ENCODE data around the gene XRN1.

GRCh38 chr3:142394921-142395622 is 52.8 kb downstream of the XRN1 start:
- TF ChIP-seq, protein P1, sequence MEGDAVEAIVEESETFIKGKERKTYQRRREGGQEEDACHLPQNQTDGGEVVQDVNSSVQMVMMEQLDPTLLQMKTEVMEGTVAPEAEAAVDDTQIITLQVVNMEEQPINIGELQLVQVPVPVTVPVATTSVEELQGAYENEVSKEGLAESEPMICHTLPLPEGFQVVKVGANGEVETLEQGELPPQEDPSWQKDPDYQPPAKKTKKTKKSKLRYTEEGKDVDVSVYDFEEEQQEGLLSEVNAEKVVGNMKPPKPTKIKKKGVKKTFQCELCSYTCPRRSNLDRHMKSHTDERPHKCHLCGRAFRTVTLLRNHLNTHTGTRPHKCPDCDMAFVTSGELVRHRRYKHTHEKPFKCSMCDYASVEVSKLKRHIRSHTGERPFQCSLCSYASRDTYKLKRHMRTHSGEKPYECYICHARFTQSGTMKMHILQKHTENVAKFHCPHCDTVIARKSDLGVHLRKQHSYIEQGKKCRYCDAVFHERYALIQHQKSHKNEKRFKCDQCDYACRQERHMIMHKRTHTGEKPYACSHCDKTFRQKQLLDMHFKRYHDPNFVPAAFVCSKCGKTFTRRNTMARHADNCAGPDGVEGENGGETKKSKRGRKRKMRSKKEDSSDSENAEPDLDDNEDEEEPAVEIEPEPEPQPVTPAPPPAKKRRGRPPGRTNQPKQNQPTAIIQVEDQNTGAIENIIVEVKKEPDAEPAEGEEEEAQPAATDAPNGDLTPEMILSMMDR (conservative IDR thresholded peaks at IDR 0.05; ENCODE audit: low read depth, low read length), result no peak
- TF ChIP-seq EZH2 (IDR thresholded peaks at IDR 0.05; ENCODE audit: borderline replicate concordance, low read depth, low read length, poor library complexity, severe bottlenecking), result no peak
